ENCODE data around the gene ITFG2. TPM values are rescaled to one million over a fixed set of nuclear protein-coding genes. Genes with fewer than 3 reads are reported as not detected.

ITFG2 gene
- total RNA-seq, 1 experiment from 2014 or later: 39.2 TPM

GRCh38 chr12:2836574-2836973, 24.1 kb downstream of the ITFG2 start:
- no peaks in the 10 kb centered on the region for H3K36me3 ChIP-seq (ENCODE audit: insufficient read depth, low read length, poor library complexity, severe bottlenecking)
- peaks cover 16% of the 10 kb centered on the region for H3K4me1 ChIP-seq (ENCODE audit: insufficient read depth, low read length, poor library complexity, severe bottlenecking)
- intact Hi-C loops (cut with micrococcal nuclease; ENCODE audit: unreplicated experiment): no loop called here
- DNase-seq (ENCODE audit: low spot score): no peak
- H3K27ac ChIP-seq (ENCODE audit: low read depth, low read length, poor library complexity, severe bottlenecking): no peak overlapping the region
- TF ChIP-seq CTCF (conservative IDR thresholded peaks at IDR 0.05; ENCODE audit: low read depth, low read length) (no peak), EZH2 (IDR thresholded peaks at IDR 0.05; ENCODE audit: borderline replicate concordance, low read depth, low read length, poor library complexity, severe bottlenecking) (no peak)
- H3K9me3 ChIP-seq (ENCODE audit: low read depth, low read length, poor library complexity, severe bottlenecking): no peaks in the 10 kb centered on the region
- BruUV-seq (replicated peaks): no TSS peak
- H3K4me3 ChIP-seq (ENCODE audit: low read depth, low read length, poor library complexity, severe bottlenecking): no peak overlapping the region
- ChIA-PET POLR2A (ENCODE audit: low non-redundant PET) (no interaction called here), CTCF (interaction anchor here (1.2 kb wide), 1 partner anchor 9 kb away, joined by 3 read pairs; no protein-coding TSS in a partner anchor)
- no peaks in the 10 kb centered on the region for H3K27me3 ChIP-seq (replicated peaks; ENCODE audit: insufficient read depth, low read depth, low read length, poor library complexity)

DNA sequence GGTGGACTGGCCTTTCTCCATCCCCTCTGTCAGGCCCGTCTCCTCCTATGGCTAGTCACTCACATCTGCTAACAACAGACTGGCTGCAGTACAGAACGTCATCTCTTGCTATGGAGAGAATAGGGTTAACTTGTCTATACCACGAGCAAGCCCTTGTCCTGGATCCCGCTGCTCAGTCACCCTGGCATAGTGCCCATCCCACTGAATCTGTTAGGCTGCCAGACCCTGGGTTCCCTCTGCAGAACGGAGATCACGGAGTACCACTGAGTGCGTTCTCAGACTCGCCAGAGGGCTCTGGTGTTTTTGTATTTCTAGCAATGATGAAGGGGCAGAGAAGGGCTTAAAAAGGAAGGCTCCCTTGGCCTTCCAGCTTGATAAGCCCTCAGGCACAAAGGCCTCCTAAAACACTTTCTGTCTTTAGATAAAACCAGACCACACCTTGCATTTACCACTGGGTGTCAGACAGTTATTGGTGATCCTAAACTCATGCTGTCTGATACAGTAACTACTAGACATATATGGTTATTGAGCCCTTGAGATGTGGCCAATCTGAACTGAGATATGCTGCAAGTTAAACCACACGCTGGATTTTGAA, 28.7 kb downstream of the ITFG2 start:
- ChIA-PET CTCF (no interaction called here), POLR2A (ENCODE audit: low non-redundant PET) (no interaction called here)
- no peaks in the 10 kb centered on the region for H3K27me3 ChIP-seq (replicated peaks; ENCODE audit: insufficient read depth, low read depth, low read length, poor library complexity)
- TF ChIP-seq EZH2 (IDR thresholded peaks at IDR 0.05; ENCODE audit: borderline replicate concordance, low read depth, low read length, poor library complexity, severe bottlenecking) (no peak), CTCF (conservative IDR thresholded peaks at IDR 0.05; ENCODE audit: low read depth, low read length) (no peak)
- no peak overlapping the region for H3K27ac ChIP-seq (ENCODE audit: low read depth, low read length, poor library complexity, severe bottlenecking)
- no peak for DNase-seq (ENCODE audit: low spot score)
- H3K36me3 ChIP-seq (ENCODE audit: insufficient read depth, low read length, poor library complexity, severe bottlenecking): no peaks in the 10 kb centered on the region
- H3K9me3 ChIP-seq (ENCODE audit: low read depth, low read length, poor library complexity, severe bottlenecking): no peaks in the 10 kb centered on the region
- H3K4me1 ChIP-seq (ENCODE audit: insufficient read depth, low read length, poor library complexity, severe bottlenecking): peaks cover 15% of the 10 kb centered on the region
- intact Hi-C loops (cut with micrococcal nuclease; ENCODE audit: unreplicated experiment): no loop called here
- H3K4me3 ChIP-seq (ENCODE audit: low read depth, low read length, poor library complexity, severe bottlenecking): no peak overlapping the region
- no TSS peak for BruUV-seq (replicated peaks)

- intact Hi-C loops (cut with micrococcal nuclease; ENCODE audit: unreplicated experiment): no loop called here
- no peak for TF ChIP-seq CTCF (conservative IDR thresholded peaks at IDR 0.05; ENCODE audit: low read depth, low read length)
- no peak for TF ChIP-seq EZH2 (IDR thresholded peaks at IDR 0.05; ENCODE audit: borderline replicate concordance, low read depth, low read length, poor library complexity, severe bottlenecking)
- ChIA-PET POLR2A (ENCODE audit: low non-redundant PET) (no interaction called here), CTCF (interaction anchor here (0.7 to 1.0 kb wide), 3 partner anchors 11 to 391 kb away, joined by 3 read pairs; no protein-coding TSS in a partner anchor)
- H3K4me3 ChIP-seq (ENCODE audit: low read depth, low read length, poor library complexity, severe bottlenecking): no peak overlapping the region
- DNase-seq (ENCODE audit: low spot score): no peak
- no peaks in the 10 kb centered on the region for H3K27me3 ChIP-seq (replicated peaks; ENCODE audit: insufficient read depth, low read depth, low read length, poor library complexity)
- H3K4me1 ChIP-seq (ENCODE audit: insufficient read depth, low read length, poor library complexity, severe bottlenecking): peaks cover 25% of the 10 kb centered on the region
- no peak overlapping the region for H3K27ac ChIP-seq (ENCODE audit: low read depth, low read length, poor library complexity, severe bottlenecking)
- no TSS peak for BruUV-seq (replicated peaks)
- H3K36me3 ChIP-seq (ENCODE audit: insufficient read depth, low read length, poor library complexity, severe bottlenecking): no peaks in the 10 kb centered on the region
- H3K9me3 ChIP-seq (ENCODE audit: low read depth, low read length, poor library complexity, severe bottlenecking): no peaks in the 10 kb centered on the region
Measured at GRCh38 chr12:2842948-2843347, 30.5 kb downstream of the ITFG2 start.
